Endometrium (tissue), 2 donors: ENCODE data around the gene DLX4.
A peak's percentile ranks its signal among the peaks of the same experiment; 100 is the strongest.

ENCODE experiments used
- FAIRE-seq: peaks from 2 replicates; lab custom pipeline; 2012; peaks lifted over from hg19 to GRCh38; lab: Jason Lieb, UNC
- donor health status: control.
- donor health status: control.

DLX4 gene, protein sequence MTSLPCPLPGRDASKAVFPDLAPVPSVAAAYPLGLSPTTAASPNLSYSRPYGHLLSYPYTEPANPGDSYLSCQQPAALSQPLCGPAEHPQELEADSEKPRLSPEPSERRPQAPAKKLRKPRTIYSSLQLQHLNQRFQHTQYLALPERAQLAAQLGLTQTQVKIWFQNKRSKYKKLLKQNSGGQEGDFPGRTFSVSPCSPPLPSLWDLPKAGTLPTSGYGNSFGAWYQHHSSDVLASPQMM

DNA sequence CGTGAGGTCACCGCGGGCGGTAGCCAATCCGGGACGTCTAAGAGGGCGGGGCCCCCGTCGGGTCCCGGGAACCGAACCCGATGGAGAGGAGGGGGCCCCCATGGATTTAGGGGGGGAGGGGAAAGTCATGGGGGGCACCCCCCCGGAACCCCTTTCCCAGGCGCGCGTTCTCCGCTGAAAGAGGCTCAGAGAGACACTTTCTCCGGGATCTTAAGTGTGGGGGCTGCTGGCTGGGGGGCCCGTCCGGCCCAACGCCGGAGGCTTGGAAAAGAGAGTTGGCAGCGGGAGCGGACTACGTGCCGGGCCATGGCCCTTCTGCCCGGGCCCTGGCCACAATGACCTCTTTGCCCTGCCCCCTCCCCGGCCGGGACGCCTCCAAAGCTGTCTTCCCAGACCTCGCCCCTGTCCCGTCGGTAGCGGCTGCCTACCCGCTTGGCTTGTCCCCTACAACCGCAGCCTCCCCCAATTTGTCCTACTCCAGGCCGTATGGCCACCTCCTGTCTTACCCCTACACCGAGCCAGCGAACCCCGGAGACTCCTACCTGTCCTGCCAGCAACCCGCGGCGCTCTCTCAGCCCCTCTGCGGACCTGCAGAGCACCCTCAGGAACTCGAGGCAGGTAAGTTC is at the start of gene DLX4:
TSS of gene DLX4 (plus strand) at position 57 of the 626 bp plus-strand sequence. CDS start at position 336, 279 bp downstream.
- FAIRE-seq: no peak

DNA sequence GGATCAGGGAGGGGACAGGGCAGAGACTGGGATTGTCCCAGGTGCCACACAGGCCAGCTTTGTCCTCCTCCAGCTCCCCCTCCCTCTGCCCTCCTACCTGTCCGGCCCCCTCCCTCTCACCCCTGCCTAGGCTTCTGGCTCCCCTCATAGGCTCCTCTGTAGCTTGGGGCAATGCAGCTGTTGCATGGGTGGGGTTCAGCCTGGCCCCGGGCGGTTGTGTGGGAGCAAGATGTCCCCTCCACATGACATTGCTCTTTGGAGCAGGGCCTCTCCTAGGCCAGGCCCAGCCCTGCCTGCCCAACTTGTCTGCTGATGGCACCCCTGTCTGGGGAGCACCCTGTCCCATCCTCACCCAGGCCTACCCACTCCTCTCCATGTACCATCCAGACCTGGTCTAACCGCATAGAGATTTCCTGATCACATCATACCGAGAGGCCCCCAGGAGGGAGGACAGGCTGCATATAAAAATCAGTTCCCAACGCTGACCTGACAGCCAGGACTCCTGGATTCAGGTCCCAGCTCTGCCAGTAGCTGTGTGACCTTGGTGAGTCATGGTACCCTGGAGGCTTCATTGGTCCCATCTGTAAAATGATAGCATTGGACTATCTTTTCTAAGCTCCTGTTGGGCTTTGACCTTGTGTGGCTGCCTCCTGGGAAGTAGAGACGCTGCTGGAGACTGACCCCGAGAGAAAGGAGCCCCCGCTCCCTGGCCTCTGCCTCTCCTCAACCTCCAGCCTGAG is 48.8 kb upstream of the DLX4 start:
- FAIRE-seq: no peak

DNA sequence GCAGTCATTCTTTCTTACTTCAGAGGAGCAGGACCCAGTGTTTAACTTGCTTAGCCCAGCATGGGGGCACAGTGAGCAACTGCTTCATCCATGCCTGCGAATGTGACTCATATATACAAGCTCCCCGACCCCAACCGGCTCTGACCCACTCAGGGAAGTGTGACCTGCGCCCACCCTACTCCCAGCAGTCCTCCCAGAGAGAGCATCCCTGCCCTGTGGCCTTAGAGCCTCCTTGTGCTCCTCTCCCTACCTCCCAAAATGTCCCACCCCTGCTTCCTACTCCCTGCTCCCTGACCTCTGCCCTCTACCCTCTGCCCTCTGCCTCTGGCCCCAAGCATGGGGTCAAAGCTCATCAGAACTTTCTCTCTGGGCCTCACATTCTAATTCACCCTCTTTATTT is 46.9 kb upstream of the DLX4 start:
- no peak for FAIRE-seq

DNA sequence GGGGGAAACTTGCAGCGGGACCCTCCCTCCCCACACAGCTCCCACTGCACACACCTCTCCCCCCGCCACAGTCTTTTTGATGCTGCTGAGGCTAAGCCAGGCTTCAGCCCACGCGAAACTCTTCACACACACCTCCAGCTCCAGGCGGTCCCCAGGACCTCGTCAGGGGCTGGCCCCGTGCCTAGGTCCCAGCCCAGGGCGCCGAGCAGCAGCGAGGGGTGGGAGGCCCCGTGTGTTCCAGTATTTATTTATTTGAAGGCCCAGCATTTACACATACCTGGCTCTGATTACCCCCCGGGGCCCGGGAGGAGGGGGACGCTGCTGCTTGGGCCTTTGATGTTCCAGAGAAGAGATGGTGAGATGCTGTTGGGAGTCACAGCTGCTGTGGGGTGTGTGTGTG is 44.9 kb upstream of the DLX4 start:
- FAIRE-seq: no peak

DNA sequence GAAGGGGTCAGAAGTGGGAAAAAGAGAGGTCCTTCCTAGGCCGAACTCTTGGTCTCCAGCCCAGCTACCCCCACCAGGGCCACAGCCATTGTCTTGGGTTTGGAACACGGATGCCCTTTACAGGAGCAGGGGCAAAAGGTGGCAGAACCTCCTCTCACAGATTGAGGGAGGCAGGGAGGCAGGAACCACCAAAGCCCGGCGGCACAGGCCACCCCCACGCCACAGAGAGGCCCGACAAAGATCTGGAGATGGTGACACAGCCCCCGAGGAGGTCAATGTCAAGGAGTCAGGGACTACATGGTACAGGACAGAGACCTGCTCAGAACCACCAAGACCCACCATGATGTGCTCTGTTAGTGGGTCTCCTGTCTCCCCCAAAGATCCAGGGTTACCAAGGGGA is 44.4 kb upstream of the DLX4 start:
- no peak for FAIRE-seq

DNA sequence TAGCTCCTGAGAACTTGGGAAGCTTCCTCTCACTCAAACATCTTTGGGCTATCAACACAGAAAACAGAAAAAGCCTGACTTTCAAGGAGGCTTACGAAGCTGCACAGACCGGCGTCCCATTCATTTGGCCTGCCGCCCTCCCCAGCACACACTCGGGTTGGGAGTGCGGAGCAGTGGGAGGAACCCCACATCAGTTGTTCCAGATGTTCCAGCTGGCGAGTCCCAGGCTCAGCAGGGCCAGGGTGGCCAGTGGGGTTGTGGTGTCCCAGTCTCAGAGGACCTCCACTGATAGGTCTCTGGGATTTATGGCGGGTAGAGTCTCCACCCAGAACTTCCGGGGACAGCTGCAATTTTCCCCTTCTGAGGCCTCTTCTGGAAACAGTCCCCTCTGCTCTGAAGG is 43.1 kb upstream of the DLX4 start:
- peak; percentile 35 for FAIRE-seq

DNA sequence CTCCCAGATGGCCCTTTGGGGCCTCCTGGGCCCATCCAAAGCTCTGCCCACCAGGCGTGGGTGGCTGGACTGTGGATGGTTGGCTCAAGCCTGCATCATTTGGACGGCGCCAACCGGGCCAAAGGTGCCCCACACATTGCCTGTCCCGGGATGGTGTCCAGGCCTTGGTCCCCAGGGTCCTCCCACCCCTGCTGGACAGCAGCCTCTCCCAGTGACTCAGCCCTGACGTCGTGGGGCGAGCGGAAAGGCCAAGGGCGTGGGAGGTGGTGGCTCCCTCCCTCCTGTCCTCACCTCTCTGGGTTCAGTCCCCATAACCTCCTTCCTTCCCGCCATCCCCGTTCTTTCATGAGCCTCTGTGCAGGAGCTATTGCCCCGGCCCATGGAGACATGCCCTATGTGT is 42.1 kb upstream of the DLX4 start:
- no peak for FAIRE-seq

DNA sequence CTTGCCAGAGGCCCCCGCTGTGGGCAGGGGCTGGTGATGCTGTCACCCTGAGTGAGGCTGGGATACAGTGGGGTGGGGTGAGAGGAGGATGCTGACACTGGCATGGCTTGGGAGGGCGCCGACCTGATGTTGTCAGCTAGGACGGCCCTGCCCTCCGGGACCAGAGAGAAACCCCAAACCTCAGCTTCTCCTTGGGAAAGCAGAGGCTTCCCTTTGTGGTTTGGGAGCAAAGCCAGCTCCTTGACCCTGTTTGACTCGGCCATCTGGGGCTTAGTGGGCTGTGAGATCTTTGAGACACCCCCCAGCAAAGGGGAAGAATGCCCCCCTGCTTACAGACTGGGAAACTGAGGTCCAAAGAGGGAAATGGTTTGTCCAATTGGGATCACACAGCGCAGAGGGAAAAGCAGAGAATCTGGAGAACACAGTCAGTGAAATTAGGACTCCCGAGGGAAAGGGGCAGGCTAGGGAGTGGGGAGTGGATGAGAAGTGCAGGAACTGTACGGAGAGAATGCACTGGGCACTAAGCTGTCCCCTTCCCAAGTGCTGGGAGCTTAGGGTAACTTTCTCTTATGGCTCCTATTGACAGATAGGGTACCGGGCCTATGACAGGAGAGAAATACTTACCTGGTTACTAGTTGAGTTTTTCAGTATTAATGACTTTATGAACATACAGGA is 40.7 kb upstream of the DLX4 start:
- FAIRE-seq: no peak

DNA sequence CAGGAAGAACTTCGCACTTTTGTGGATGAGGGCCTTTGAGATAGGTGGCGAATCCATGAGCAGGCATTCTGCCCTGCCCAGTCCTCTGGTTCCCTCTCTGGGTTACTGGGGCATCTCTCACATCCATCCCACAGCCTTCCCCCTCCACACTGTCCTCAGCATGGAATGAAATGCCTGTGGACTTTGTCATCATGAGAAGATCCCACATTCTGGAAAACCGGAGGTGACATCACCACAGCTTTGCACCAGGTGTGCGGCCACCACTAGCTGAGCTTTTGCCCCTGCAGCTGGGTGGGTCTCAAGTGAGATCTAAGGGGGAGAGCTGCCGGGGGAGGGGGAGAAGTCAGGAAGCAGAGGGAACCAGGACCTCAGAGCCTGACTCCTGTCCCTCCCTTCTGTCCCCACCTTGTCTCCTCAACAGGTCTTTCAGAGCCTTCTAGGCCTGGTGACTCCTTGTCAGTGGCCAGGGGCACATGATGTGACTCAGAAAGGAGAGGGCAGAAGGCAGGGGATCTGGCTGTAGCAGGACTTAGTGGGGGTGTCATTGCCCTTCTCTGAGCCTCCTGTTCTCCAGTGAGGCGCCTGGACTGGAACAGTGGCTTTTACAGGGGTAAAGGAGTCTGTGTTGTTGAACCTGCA is 40.0 kb upstream of the DLX4 start:
- no peak for FAIRE-seq

DNA sequence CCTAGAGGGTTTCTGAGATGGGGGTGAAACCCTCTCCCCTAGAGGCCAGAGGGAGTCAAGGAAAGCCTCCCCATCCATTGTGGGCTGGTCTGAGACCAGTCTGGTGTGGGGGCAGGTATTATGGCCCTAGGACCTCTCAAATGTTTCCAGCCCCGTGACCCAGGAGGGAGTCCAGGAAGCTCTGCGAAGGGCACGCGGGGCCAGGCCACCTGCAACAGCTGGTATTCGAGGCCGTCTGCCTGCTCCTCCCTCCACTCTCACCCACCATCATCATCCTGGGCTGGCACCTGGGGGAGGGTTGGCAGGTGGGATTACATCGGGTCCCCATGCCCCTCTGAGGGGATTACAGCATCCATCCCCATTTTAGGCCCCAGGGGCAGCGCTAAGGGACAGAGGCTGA is 38.1 kb upstream of the DLX4 start:
- FAIRE-seq: no peak

DNA sequence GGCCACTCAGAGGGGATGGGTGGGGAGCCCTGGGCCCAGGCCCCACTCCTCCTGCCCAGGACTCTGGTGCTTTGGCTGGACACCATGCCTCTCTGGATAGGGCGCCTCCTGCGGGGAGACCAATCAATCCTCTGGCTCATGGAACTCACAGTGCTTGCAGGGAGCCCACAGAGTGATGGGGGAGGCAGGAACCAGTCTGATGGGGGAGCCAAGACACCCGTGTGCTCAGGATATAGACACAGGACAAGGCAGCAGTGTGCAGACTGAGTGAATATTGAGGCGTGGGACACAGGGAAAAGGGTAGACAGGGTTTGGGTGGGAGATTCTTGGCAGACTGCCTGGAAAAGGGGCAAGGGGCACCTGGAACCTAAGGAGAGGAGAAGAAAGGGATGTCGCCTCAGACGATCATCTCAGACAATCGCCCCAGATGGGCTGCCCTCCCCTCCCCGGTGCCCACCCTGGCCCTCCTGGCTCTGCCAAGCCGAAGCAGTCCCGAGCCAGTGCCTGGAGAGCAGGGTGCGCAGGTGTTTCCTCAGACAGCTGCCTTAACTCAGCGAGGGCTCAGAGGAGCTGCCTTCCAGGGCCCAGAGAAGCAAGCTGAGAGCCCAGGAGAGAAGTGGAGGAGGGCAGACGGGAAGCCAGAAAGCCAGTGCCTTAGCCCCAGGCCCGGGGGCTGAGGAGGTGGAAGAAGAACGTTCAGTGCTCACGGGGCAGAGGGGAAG is 37.4 kb upstream of the DLX4 start:
- no peak for FAIRE-seq

DNA sequence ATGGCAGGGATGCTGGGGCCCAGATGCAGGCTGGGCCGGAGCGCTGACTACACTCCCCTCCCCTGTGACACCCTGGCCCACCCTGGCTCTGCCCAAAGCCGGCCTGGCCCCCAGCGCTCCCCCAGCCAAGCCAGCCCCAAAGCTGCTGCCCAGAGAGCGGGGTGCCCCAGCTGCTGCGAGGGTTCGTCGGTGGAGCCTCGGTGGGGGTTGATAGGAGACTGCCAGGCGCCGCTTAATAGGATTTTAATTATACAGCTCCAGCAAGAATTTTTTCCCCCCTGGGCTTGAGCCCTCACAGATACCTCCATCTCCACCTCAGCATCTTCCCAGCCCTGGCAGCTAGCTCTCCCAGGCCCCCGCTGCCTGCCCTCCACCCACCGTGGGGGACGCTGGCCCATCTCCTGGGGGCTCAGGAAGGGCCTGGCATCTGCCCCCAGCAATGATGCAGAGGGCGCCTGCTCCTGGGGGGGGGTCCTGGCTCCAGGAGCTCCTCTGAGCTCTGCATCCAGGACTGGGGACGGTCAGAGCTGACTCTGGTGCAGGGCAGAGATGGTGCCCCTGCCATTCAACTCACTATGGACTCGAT is 36.8 kb upstream of the DLX4 start:
- FAIRE-seq: no peak

DNA sequence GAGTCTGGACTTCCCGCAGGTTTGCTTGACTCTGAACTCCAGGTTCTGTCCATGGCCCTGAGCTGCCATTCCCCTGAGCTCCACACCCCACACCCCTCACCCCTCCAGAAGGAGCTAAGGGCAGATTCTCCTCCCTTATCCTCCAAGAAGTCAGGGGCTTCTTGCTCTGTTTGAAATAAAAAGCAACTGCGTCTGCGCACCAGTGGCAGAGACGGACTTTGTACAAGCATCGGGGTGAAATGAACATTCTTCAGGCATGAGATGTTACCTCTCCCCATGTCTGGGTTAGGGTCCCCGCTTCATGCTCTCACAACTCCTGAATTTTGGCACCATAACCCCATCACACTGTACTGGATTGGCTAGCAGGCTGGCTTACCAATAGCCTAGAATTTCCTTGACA is 36.1 kb upstream of the DLX4 start:
- no peak for FAIRE-seq

DNA sequence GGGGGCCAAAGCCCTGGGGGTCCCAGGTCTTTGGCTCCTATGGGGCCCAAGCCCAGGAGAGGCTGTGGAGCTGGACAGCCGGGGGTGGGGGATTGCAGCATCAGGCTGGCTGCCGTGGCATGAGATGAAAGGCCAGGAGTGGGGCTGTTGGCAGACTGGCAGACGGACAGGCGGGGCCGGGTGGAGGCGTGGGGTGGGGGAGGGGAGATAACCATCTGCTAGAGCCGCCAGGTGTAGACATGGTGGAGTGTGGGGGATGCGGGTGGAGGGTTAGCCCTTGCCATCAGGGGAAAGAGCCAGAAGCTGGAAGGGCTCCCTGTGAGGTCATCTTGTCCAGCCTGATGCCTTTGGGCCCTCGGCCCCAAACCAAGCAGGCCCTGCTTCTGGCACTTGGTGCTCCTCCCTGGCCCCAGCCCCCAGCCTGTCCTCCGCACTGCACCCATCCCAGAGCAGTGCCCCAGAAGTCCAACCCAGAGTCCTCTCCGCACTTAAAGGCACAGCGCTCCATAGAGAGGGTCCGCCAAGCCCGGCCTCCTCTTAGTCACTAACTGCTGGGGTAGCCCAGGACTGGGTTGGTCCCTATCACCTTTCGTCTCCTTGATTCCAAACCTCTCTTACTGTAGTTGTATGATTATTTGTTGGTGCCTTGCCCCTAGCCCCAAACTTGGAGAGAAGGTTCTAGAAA is 33.3 kb upstream of the DLX4 start:
- FAIRE-seq: no peak

DNA sequence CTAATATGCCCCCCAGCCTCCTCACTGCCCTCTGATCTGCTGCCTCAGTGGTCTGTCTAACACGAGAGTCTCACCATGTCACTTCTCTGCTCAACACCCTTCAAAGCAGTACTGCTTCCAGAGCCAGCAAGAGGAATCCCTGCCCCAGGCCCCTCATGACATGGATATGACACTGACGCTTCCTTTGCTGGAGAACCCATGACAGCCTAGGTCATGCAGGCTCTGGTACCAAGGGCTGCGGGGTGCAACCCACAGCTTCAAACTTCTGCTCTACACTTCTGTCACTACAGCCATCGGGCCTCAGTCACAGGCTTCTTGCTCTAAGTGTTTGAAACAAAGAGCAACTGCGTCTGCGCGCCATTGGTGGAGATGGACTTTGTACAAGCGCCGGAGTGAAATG is 32.6 kb upstream of the DLX4 start:
- no peak for FAIRE-seq

DNA sequence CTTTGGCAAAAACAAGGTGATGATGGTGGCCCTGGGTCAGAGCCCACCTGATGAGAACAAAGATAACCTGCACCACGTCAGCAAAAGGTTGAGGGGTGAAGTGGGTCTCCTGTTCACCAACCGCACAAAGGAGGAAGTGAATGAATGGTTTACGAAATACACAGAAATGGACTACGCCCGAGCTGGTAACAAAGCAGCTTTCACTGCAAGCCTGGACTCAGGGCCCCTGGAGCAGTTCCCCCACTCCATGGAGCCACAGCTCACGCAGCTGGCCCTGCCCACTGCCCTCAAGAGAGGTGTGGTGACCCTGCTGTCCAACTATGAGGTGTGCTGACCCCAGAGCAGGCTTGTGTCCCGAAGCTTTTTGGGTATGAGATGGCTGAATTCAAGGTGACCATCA is 29.7 kb upstream of the DLX4 start:
- no peak for FAIRE-seq

DNA sequence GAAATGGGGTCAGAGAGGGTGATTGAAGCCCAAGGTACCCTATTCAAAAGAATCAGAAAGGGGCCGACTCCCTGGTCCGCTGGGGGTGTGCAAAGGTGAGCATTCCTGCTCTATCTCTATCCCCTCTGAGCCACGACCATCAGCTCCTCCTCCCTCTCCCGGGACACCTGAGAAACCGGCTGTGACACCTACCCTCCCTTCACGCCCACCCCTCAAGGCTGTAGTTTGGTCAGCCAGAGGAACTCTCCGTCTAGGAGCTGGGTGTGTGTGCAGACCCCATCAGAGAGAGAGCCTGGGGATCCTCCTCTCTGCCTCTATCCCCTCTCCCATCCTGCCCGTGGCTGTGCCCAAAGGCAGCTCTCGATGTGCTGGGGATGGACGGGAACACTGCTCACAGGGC is 27.6 kb upstream of the DLX4 start:
- no peak for FAIRE-seq

DNA sequence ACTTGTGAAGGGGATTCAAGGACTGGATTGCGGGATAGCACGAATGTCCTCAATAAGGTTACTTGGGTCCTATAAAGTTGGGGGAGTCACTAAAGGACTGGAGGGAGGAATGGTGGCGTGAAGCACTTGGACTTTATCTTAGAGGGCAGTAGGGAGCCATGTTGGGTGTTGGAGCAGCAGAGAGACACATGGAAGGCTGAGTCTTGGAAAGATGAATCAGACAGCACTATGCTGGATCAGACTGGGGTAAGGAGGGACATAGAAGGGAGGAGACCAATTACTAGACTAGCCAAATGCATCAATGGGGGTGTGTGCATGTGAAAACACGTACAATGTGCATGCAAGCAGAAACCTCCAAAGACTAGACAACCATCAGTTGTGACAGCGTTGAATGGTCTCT is 26.0 kb upstream of the DLX4 start:
- FAIRE-seq: no peak

DNA sequence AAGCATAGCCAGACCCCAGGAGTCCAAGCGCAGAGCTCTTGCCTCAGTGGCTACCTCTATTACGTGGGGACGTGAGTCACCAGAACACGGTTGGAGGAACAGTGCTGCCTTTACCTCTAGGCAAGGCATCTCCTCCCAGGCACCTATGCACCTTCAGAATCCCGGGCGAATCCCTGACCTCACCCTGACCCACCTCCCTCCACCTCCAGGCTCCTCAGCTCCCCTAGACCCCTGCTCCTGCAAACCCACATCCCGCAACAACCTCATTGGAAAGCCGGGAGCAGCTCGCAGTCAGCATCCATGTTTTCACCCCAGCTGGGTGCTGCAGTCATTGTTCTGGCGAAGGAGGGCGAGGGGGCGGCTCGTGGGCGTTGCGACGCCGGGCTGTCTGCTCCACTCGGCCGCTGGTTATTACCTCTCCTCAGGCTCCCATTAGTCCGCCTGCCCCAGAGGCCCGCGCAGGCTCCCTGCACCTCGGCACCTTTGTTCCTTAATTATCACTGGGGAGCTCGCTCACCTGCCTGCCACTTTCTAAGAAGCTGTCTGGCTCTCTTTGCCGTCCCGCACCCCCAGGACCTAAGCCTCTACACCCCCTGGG is 24.6 kb upstream of the DLX4 start:
- FAIRE-seq: no peak

DNA sequence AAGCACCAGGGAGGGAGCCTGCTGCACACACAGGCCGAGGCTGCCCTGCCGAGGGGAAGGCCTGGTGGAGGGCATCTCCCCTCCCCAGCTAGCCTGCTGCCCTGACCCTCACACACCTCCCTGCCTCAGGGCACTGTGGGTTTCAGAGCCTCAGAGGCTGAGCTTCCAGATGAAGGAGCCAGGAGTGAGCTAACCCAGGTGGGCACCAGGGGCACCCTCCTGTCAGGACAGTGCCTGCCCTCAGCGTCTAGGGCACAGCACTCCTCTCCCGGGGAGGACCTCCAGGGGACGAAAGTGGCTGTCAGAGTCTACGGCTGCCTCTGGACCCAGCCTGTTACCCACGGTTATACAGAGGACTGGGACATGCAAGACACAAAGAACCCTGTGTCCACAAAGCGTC is 22.8 kb upstream of the DLX4 start:
- FAIRE-seq: no peak
